SH-SY5Y (cell line): Measurements from ENCODE around the gene SEC22A.

Experiments
- GATA2 ChIP-seq: IDR thresholded peaks from 2 replicates; pipeline ENCODE4 v1.6.1; 2011; ENCODE audit warnings: mild to moderate bottlenecking, low read depth, low read length
- GATA3 ChIP-seq: IDR thresholded peaks from 2 replicates; pipeline ENCODE4 v1.6.1; 2011; ENCODE audit warnings: low read depth, mild to moderate bottlenecking, low read length, moderate library complexity

DNA sequence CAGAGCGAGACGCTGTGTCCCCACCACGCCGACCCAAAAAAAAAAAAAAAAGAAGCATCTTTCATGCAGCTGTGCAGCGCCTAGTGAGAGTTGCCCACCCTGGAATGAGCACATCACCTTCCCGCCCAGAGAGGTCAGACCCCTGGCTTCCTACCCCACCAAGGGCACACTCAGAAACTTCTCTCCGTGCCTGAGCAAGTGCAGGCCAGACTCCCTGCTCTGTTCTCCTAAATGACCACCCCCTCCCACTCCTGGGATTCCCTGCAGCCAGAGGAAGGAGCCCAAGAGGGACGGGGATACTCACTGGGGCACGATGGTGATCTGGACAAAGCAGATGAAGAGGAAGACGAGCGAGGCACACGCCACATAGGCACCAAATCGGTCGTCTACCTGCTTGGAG, 116.0 kb downstream of the SEC22A start:
- TF ChIP-seq GATA3: no peak
- TF ChIP-seq GATA2: no peak
